Stimulated activated CD4-positive, alpha-beta T cell treated with anti-CD3 and anti-CD28 coated beads, Interleukin-15, amount 100 ng/mL, for 1 hour (primary cell): ENCODE measurements around the gene B9D2.
A peak's percentile ranks its signal among the peaks of the same experiment; 100 is the strongest.
"Not testable (repeated sequence)": the region's sequence is repeated elsewhere in the genome, so short reads cannot be mapped to it uniquely, and the experiment has no call there.

Experiments used
- DNase-seq, 2 donors: peaks; one replicate each; pipeline ENCODE4 v3.0.0-alpha.2; 2020; ENCODE audit warnings: low read depth in 1 of 2, low spot score in 1 of 2

The B9D2 gene

GRCh38 chr19:41356984-41357739 is 6.8 kb downstream of the B9D2 start:
- DNase-seq = no peak

GRCh38 chr19:41355802-41356201 is 8.1 kb downstream of the B9D2 start:
- no peak for DNase-seq

GRCh38 chr19:41355035-41355434 is 8.9 kb downstream of the B9D2 start:
- DNase-seq = no peak

GRCh38 chr19:41354343-41354953 is 9.5 kb downstream of the B9D2 start:
- DNase-seq = no peak

- peak; percentile 86 to 91 for DNase-seq
Observed at GRCh38 chr19:41353466-41354342, 10.2 kb downstream of the B9D2 start, which contains the start of gene TGFB1. Gene TGFB1 (minus strand): TSS chr19:41353922. CDS start chr19:41353044, 878 bp downstream.

- peak; percentile 66 to 73 for DNase-seq
Observed at GRCh38 chr19:41352609-41353465, 11.1 kb downstream of the B9D2 start.

GRCh38 chr19:41352279-41352608 is 11.7 kb downstream of the B9D2 start:
- DNase-seq = no peak

GRCh38 chr19:41351339-41352245 is 12.4 kb downstream of the B9D2 start:
- DNase-seq = peak; percentile 57 to 73

GRCh38 chr19:41350735-41351338 is 13.1 kb downstream of the B9D2 start:
- no peak for DNase-seq

- DNase-seq = not testable (repeated sequence)
Observed at GRCh38 chr19:41346916-41347315, 17.0 kb downstream of the B9D2 start.

GRCh38 chr19:41344162-41344561 is 19.8 kb downstream of the B9D2 start:
- no peak for DNase-seq

- no peak for DNase-seq
Observed at GRCh38 chr19:41341669-41342490, 22.1 kb downstream of the B9D2 start.

GRCh38 chr19:41339936-41340335 is 24.0 kb downstream of the B9D2 start:
- DNase-seq = no peak

GRCh38 chr19:41335467-41335866 is 28.5 kb downstream of the B9D2 start:
- no peak for DNase-seq

GRCh38 chr19:41334793-41335192 is 29.2 kb downstream of the B9D2 start:
- no peak for DNase-seq

- DNase-seq = no peak
Observed at GRCh38 chr19:41332468-41332867, 31.5 kb downstream of the B9D2 start.

- no peak for DNase-seq
Observed at GRCh38 chr19:41332000-41332399, 31.9 kb downstream of the B9D2 start.

- DNase-seq = no peak
Observed at GRCh38 chr19:41330946-41331678, 32.8 kb downstream of the B9D2 start.
